B cell (primary cell): ENCODE results near the gene ADAMTS2. TPM values are rescaled to one million over a fixed set of nuclear protein-coding genes. Genes with fewer than 3 reads are reported as not detected.

Source experiments
- ATAC-seq: fragments of 200-7000 bp; cut with Tn5 transposase; one replicate; pipeline ENCODE4 v1.10.0; 2021; ENCODE audit warnings: low read depth, mild to moderate bottlenecking, moderate number of reproducible peaks, moderate library complexity
- CTCF ChIA-PET: fragments of 350-600 bp; sonication (Branson Sonifier 250); formaldehyde crosslinking; loops from one replicate; lab custom pipeline; 2021; ENCODE audit warnings: antibody characterized with exemption, inconsistent platforms; lab: Charles Lee
- POLR2A ChIA-PET: fragments of 350-600 bp; sonication (Branson Sonifier 250); formaldehyde crosslinking; loops from one replicate; lab custom pipeline; 2021; ENCODE audit warnings: antibody characterized with exemption; lab: Charles Lee
- DNase-seq: peaks from one replicate; pipeline ENCODE4 v3.0.0; 2013
- H2AFZ ChIP-seq: 2 replicates; pipeline ENCODE4 v1.6.1; 2012; ENCODE audit warnings: mild to moderate bottlenecking, low read depth, low read length; ENCODE audit not compliant: insufficient read depth, poor library complexity, severe bottlenecking
- H3K27ac ChIP-seq, 2 donors: 1 replicate in 1 of 2; 2 replicates in 1 of 2; pipeline ENCODE4 v1.5.1; 2012 to 2013; ENCODE audit warnings: low read length in 2 of 2, mild to moderate bottlenecking in 2 of 2, moderate library complexity in 1 of 2
- H3K27me3 ChIP-seq, 4 experiments: fragments of 200-600 bp in 1 of 4; sonication (generic) in 1 of 4; replicated peaks in 1 of 4; 1 replicate in 2 of 4; 2 replicates in 2 of 4; pipeline versions ENCODE4 v1.6.1 to v1.7.0; 2013 to 2016; ENCODE audit warnings: low read length in 3 of 4, mild to moderate bottlenecking in 2 of 4, mixed read lengths in 1 of 4, moderate library complexity in 1 of 4; ENCODE audit not compliant: insufficient read depth in 4 of 4, control insufficient read depth in 3 of 4; ENCODE audit errors: control extremely low read depth in 1 of 4
- H3K36me3 ChIP-seq, 2 experiments: replicated peaks in 1 of 2; 1 replicate in 1 of 2; 2 replicates in 1 of 2; pipeline versions ENCODE4 v1.6.1 to v1.7.1; 2013; ENCODE audit warnings: low read length in 1 of 2; ENCODE audit not compliant: insufficient read depth in 2 of 2, control insufficient read depth in 1 of 2; ENCODE audit errors: control extremely low read depth in 1 of 2, extremely low read depth in 1 of 2
- H3K4me1 ChIP-seq, 2 donors: fragments of 200-600 bp in 1 of 2; sonication (generic) in 1 of 2; 1 replicate in 1 of 2; 2 replicates in 1 of 2; pipeline versions ENCODE4 v1.5.1 to v1.6.1; 2013 to 2017; ENCODE audit warnings: low read length in 2 of 2; ENCODE audit not compliant: control insufficient read depth in 2 of 2, insufficient read depth in 2 of 2
- H3K4me2 ChIP-seq: replicated peaks from 2 replicates; pipeline ENCODE3; 2012; ENCODE audit warnings: mild to moderate bottlenecking, low read depth, low read length; ENCODE audit not compliant: poor library complexity, severe bottlenecking
- H3K4me3 ChIP-seq, 5 experiments: fragments of 200-600 bp in 1 of 5; sonication (generic) in 1 of 5; 1 replicate in 3 of 5; 2 replicates in 2 of 5; pipeline versions ENCODE4 v1.5.1 to v1.7.0; 2011 to 2016; ENCODE audit warnings: low read length in 4 of 5, mild to moderate bottlenecking in 4 of 5, low read depth in 2 of 5, control low read depth in 1 of 5, moderate library complexity in 1 of 5; ENCODE audit not compliant: insufficient read depth in 1 of 5; ENCODE audit errors: control extremely low read depth in 1 of 5, extremely low read depth in 1 of 5
- H3K79me2 ChIP-seq: fragments of 200-600 bp; sonication (generic); one replicate; pipeline ENCODE4 v1.6.0; 2016; ENCODE audit warnings: low read length; ENCODE audit not compliant: control insufficient read depth, insufficient read depth
- H3K9ac ChIP-seq: fragments of 200-600 bp; sonication (generic); 2 replicates; pipeline ENCODE4 v1.6.1; 2017; ENCODE audit warnings: mild to moderate bottlenecking, low read length, moderate library complexity
- H3K9me3 ChIP-seq, 3 donors: one replicate each; pipeline versions ENCODE4 v1.6.1 to v1.7.1; 2013; ENCODE audit warnings: low read length in 2 of 3; ENCODE audit not compliant: control insufficient read depth in 2 of 3, insufficient read depth in 1 of 3; ENCODE audit errors: control extremely low read depth in 1 of 3
- H4K20me1 ChIP-seq: 2 replicates; pipeline ENCODE4 v1.6.0; 2012; ENCODE audit warnings: mild to moderate bottlenecking, low read length; ENCODE audit not compliant: insufficient read depth, control insufficient read depth, poor library complexity, severe bottlenecking
- H3K27ac Mint-ChIP-seq: one replicate; pipeline ENCODE4 v1.8.0; 2021; ENCODE audit warnings: mixed read lengths
- H3K27me3 Mint-ChIP-seq: one replicate; pipeline ENCODE4 v1.8.0; 2021; ENCODE audit warnings: mixed read lengths
- H3K4me1 Mint-ChIP-seq: one replicate; pipeline ENCODE4 v1.8.0; 2021; ENCODE audit warnings: mixed read lengths
- H3K4me3 Mint-ChIP-seq: one replicate; pipeline ENCODE4 v1.8.0; 2021; ENCODE audit warnings: mixed read lengths
- H3K9me3 Mint-ChIP-seq: one replicate; pipeline ENCODE4 v1.8.0; 2022; ENCODE audit warnings: mixed read lengths; ENCODE audit not compliant: insufficient read depth
- CTCF ChIP-seq: fragments of 200-600 bp; IDR thresholded peaks from one replicate; pipeline ENCODE4 v1.8.0; 2022; ENCODE audit warnings: antibody characterized with exemption, mild to moderate bottlenecking
- EZH2 ChIP-seq: IDR thresholded peaks from 2 replicates; pipeline ENCODE4 v1.6.1; 2012; ENCODE audit warnings: borderline replicate concordance, low read depth, mild to moderate bottlenecking, moderate library complexity, low read length; ENCODE audit not compliant: insufficient read depth, poor library complexity, severe bottlenecking
- WGBS: methylation state at CpG from one replicate; pipeline ENCODE4 v1.1.5; 2013; ENCODE audit warnings: missing lambda C conversion rate; ENCODE audit not compliant: insufficient coverage; 5-methylcytosine and 5-hydroxymethylcytosine counted together
- intact Hi-C: fragments of 100-400 bp; cut with micrococcal nuclease; formaldehyde crosslinking; loops from one replicate; pipeline ENCODE4 v1.10.0; 2022
- polyA plus RNA-seq: library from polyadenylated mRNA; depleted of rRNA; stranded (reverse); fragments of >200 nt; gene quantifications from 2 replicates; pipeline ENCODE4 v1.2.3, GENCODE V29; 2012
- total RNA-seq, 2 donors: library from RNA; stranded (reverse); fragments of 120-200 nt in 1 of 2; gene quantifications; 1 replicate in 1 of 2; 2 replicates in 1 of 2; pipeline versions ENCODE4 v1.2.3 to v1.2.4, GENCODE V29; 2013 to 2022

ADAMTS2 gene
- total and polyA plus RNA-seq, 2 donors (not counting 1 experiment from before 2014, with no cell fraction given): not detected

- Histone ChIP-seq H3K4me2 (no peak overlapping the region), H3K27me3 (no peaks in the 10 kb centered on the region), H3K27ac (no peak overlapping the region), H4K20me1 (no peaks in the 10 kb centered on the region), H3K36me3 (no peaks in the 10 kb centered on the region), H3K9ac (no peak overlapping the region), H3K4me3 (no peak overlapping the region), H3K79me2 (no peaks in the 10 kb centered on the region), H2AFZ (no peak overlapping the region), H3K4me1 (no peaks in the 10 kb centered on the region), H3K9me3 (peaks cover 0 to 14% (median 0%) of the 10 kb centered on the region in 3 donors)
- WGBS: 89% methylated on average over 16 of the region's 16 CpGs
- intact Hi-C loops: no loop called here
- DNase-seq (no peak), ATAC-seq (no peak)
- CTCF ChIA-PET: no interaction called here
- POLR2A ChIA-PET: no interaction called here
- TF ChIP-seq EZH2: no peak
- no peak for TF ChIP-seq CTCF
- Mint-ChIP-seq H3K27me3 (no peaks in the 10 kb centered on the region), H3K4me3 (no peak overlapping the region), H3K9me3 (peaks cover 2% of the 10 kb centered on the region), H3K27ac (no peak overlapping the region), H3K4me1 (no peaks in the 10 kb centered on the region)
Measured at GRCh38 chr5:179361037-179361603, 15.9 kb upstream of the ADAMTS2 start.

- Histone ChIP-seq H3K9me3 (peaks cover 0 to 5% (median 0%) of the 10 kb centered on the region in 3 donors), H3K27ac (no peak overlapping the region), H3K36me3 (no peaks in the 10 kb centered on the region), H3K9ac (no peak overlapping the region), H4K20me1 (no peaks in the 10 kb centered on the region), H3K4me1 (no peaks in the 10 kb centered on the region), H3K79me2 (no peaks in the 10 kb centered on the region), H3K27me3 (no peaks in the 10 kb centered on the region), H3K4me3 (no peak overlapping the region), H3K4me2 (no peak overlapping the region), H2AFZ (no peak overlapping the region)
- no peak overlapping the region for H3K4me3 Mint-ChIP-seq
- intact Hi-C loops: no loop called here
- TF ChIP-seq CTCF (no peak), EZH2 (no peak)
- no peaks in the 10 kb centered on the region for H3K27me3 Mint-ChIP-seq
- no peaks in the 10 kb centered on the region for H3K4me1 Mint-ChIP-seq
- no peaks in the 10 kb centered on the region for H3K9me3 Mint-ChIP-seq
- WGBS: 40% methylated on average over 5 of the region's 7 CpGs
- CTCF ChIA-PET: no interaction called here
- POLR2A ChIA-PET: no interaction called here
- ATAC-seq (no peak), DNase-seq (no peak)
- H3K27ac Mint-ChIP-seq: no peak overlapping the region
Measured at GRCh38 chr5:179357031-179357430, 11.8 kb upstream of the ADAMTS2 start.
